GM19468 (cell line): ENCODE data around the gene C1QTNF8.
"Not testable (repeated sequence)": the region's sequence is repeated elsewhere in the genome, so short reads cannot be mapped to it uniquely, and the experiment has no call there.

ENCODE experiments used
- ATAC-seq: cut with Tn5 transposase; IDR thresholded peaks from one replicate; pipeline ENCODE4 v1.9.1; 2021; ENCODE audit warnings: mild to moderate bottlenecking, moderate library complexity, moderate number of reproducible peaks; ENCODE audit not compliant: unreplicated experiment; ENCODE audit errors: extremely low read depth

Gene C1QTNF8

GRCh38 chr16:1095450-1096168, 435 bp downstream of the C1QTNF8 start:
- ATAC-seq, result no peak

- no peak for ATAC-seq
Observed at GRCh38 chr16:1094601-1095449, 1.2 kb downstream of the C1QTNF8 start.

GRCh38 chr16:1094124-1094479, 1.9 kb downstream of the C1QTNF8 start:
- no peak for ATAC-seq

- no peak for ATAC-seq
Observed at GRCh38 chr16:1093284-1094123, 2.5 kb downstream of the C1QTNF8 start.

- ATAC-seq, result not testable (repeated sequence)
Observed at GRCh38 chr16:1092685-1093283, 3.3 kb downstream of the C1QTNF8 start.

- ATAC-seq, result no peak
Observed at GRCh38 chr16:1091992-1092552, 4.0 kb downstream of the C1QTNF8 start.

- no peak for ATAC-seq
Observed at GRCh38 chr16:1090620-1091587, 5.1 kb downstream of the C1QTNF8 start.

GRCh38 chr16:1089822-1090619, 6.0 kb downstream of the C1QTNF8 start:
- no peak for ATAC-seq

- ATAC-seq, result no peak
Observed at GRCh38 chr16:1089439-1089821, 6.6 kb downstream of the C1QTNF8 start.

GRCh38 chr16:1088295-1089170, 7.5 kb downstream of the C1QTNF8 start:
- no peak for ATAC-seq

- not testable (repeated sequence) for ATAC-seq
Observed at GRCh38 chr16:1086443-1086842, 9.6 kb downstream of the C1QTNF8 start.

GRCh38 chr16:1084971-1085370, 11.1 kb downstream of the C1QTNF8 start:
- ATAC-seq, result no peak

- no peak for ATAC-seq
Observed at GRCh38 chr16:1082952-1083675, 12.9 kb downstream of the C1QTNF8 start.

GRCh38 chr16:1082266-1082951, 13.6 kb downstream of the C1QTNF8 start:
- no peak for ATAC-seq

GRCh38 chr16:1081734-1082265, 14.2 kb downstream of the C1QTNF8 start:
- ATAC-seq, result no peak
